MM.1S (cell line): Measurements from ENCODE around the gene AKTIP.

ENCODE experiments used
- DNase-seq: peaks from one replicate; pipeline ENCODE4 v3.0.0-alpha.2; 2015
- H2AFZ ChIP-seq: fragments of 300-600 bp; sonication (generic); 2 replicates; pipeline ENCODE4 v1.6.0; 2016; ENCODE audit warnings: antibody characterized with exemption, low read length
- H3F3A ChIP-seq: fragments of 300-600 bp; sonication (generic); 2 replicates; pipeline ENCODE4 v1.6.1; 2016; ENCODE audit warnings: mild to moderate bottlenecking, antibody characterized with exemption, low read length, moderate library complexity, mixed read lengths; ENCODE audit not compliant: insufficient read depth
- H3K27ac ChIP-seq: fragments of 300-600 bp; sonication (generic); 2 replicates; pipeline ENCODE4 v1.5.1; 2016; ENCODE audit warnings: mild to moderate bottlenecking, low read length
- H3K27me3 ChIP-seq: fragments of 300-600 bp; sonication (generic); replicated peaks from 2 replicates; pipeline ENCODE4 v1.6.0; 2016; ENCODE audit warnings: low read length; ENCODE audit not compliant: insufficient read depth
- H3K36me3 ChIP-seq: fragments of 300-600 bp; sonication (generic); replicated peaks from 2 replicates; pipeline ENCODE4 v1.6.1; 2016; ENCODE audit warnings: mild to moderate bottlenecking, low read length, mixed read lengths; ENCODE audit not compliant: insufficient read depth
- H3K4me1 ChIP-seq: fragments of 300-600 bp; sonication (generic); 2 replicates; pipeline ENCODE4 v1.6.1; 2016; ENCODE audit warnings: low read length, mixed read lengths
- H3K4me2 ChIP-seq: fragments of 300-600 bp; sonication (generic); 2 replicates; pipeline ENCODE4 v1.6.0; 2016; ENCODE audit warnings: low read depth, low read length
- H3K4me3 ChIP-seq: fragments of 300-600 bp; sonication (generic); 2 replicates; pipeline ENCODE4 v1.5.1; 2016; ENCODE audit warnings: low read length, mixed read lengths
- H3K79me2 ChIP-seq: fragments of 300-600 bp; sonication (generic); 2 replicates; pipeline ENCODE4 v1.6.1; 2016; ENCODE audit warnings: mixed run types, low read length, mixed read lengths
- H3K9ac ChIP-seq: fragments of 300-600 bp; sonication (generic); 2 replicates; pipeline ENCODE4 v1.6.1; 2016; ENCODE audit warnings: low read length, mixed read lengths
- H3K9me2 ChIP-seq: fragments of 300-600 bp; sonication (generic); replicated peaks from 2 replicates; pipeline ENCODE4 v1.6.1; 2016; ENCODE audit warnings: mild to moderate bottlenecking, low read length, mixed read lengths; ENCODE audit not compliant: insufficient read depth
- H3K9me3 ChIP-seq: fragments of 300-600 bp; sonication (generic); replicated peaks from 2 replicates; pipeline ENCODE4 v1.6.1; 2016; ENCODE audit warnings: mild to moderate bottlenecking, low read length, mixed read lengths; ENCODE audit not compliant: insufficient read depth
- H4K20me1 ChIP-seq: fragments of 300-600 bp; sonication (generic); 2 replicates; pipeline ENCODE4 v1.6.1; 2016; ENCODE audit warnings: mild to moderate bottlenecking, low read length, moderate library complexity, mixed read lengths; ENCODE audit not compliant: insufficient read depth
- EZH2 ChIP-seq: fragments of 300-600 bp; sonication (generic); optimal IDR thresholded peaks from 2 replicates; pipeline ENCODE3; 2017; ENCODE audit warnings: low read depth, mild to moderate bottlenecking, antibody characterized with exemption, low read length, mixed read lengths
- EZH2phosphoT487 ChIP-seq: fragments of 300-600 bp; sonication (generic); IDR thresholded peaks from 2 replicates; pipeline ENCODE4 v1.6.1; 2018; ENCODE audit warnings: antibody characterized with exemption, low read length
- TF ChIP-seq, protein P1 (sequence below): fragments of 300-600 bp; sonication (generic); IDR thresholded peaks from 2 replicates; pipeline ENCODE4 v1.5.1; 2016; ENCODE audit warnings: antibody characterized with exemption, low read length, mixed read lengths

Gene AKTIP

DNA sequence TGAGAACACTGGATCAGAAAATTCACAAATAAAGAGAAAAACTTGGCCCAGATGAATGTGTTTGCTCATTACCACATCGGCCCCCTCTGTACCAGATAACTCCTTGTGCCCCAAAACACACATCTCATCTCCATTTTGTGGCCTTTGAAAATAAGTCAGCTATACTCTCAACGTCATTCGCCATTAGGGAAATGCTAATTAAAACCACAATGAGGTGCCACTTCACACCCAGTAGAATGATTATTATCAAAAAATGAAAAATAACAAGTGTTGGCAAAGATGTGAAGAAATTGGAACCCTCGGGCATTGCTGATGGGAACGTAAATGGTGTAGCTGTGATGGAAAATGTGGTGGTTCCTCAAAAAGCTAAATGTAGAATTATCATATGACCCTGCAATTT, 34.6 kb upstream of the AKTIP start:
- H2AFZ ChIP-seq, result no peak overlapping the region
- H3K4me3 ChIP-seq, result no peak overlapping the region
- H3K9me3 ChIP-seq, result no peaks in the 10 kb centered on the region
- H3K79me2 ChIP-seq, result no peaks in the 10 kb centered on the region
- H3K36me3 ChIP-seq, result no peaks in the 10 kb centered on the region
- no peaks in the 10 kb centered on the region for H3K27me3 ChIP-seq
- H3F3A ChIP-seq, result no peaks in the 10 kb centered on the region
- H3K4me1 ChIP-seq, result no peaks in the 10 kb centered on the region
- no peak overlapping the region for H3K4me2 ChIP-seq
- TF ChIP-seq, protein P1, sequence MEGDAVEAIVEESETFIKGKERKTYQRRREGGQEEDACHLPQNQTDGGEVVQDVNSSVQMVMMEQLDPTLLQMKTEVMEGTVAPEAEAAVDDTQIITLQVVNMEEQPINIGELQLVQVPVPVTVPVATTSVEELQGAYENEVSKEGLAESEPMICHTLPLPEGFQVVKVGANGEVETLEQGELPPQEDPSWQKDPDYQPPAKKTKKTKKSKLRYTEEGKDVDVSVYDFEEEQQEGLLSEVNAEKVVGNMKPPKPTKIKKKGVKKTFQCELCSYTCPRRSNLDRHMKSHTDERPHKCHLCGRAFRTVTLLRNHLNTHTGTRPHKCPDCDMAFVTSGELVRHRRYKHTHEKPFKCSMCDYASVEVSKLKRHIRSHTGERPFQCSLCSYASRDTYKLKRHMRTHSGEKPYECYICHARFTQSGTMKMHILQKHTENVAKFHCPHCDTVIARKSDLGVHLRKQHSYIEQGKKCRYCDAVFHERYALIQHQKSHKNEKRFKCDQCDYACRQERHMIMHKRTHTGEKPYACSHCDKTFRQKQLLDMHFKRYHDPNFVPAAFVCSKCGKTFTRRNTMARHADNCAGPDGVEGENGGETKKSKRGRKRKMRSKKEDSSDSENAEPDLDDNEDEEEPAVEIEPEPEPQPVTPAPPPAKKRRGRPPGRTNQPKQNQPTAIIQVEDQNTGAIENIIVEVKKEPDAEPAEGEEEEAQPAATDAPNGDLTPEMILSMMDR, result no peak
- TF ChIP-seq EZH2, result no peak
- TF ChIP-seq EZH2phosphoT487, result no peak
- no peaks in the 10 kb centered on the region for H3K9me2 ChIP-seq
- no peak overlapping the region for H3K9ac ChIP-seq
- no peaks in the 10 kb centered on the region for H4K20me1 ChIP-seq
- no peak for DNase-seq
- H3K27ac ChIP-seq, result no peak overlapping the region

GRCh38 chr16:53534206-53534605, 31.2 kb upstream of the AKTIP start:
- Histone ChIP-seq H2AFZ (no peak overlapping the region), H3K4me2 (no peak overlapping the region), H3K9ac (no peak overlapping the region), H3K4me1 (no peaks in the 10 kb centered on the region), H3K9me2 (no peaks in the 10 kb centered on the region), H3K9me3 (no peaks in the 10 kb centered on the region), H3K79me2 (no peaks in the 10 kb centered on the region), H3K27ac (no peak overlapping the region), H3K27me3 (no peaks in the 10 kb centered on the region), H3K4me3 (no peak overlapping the region), H3K36me3 (no peaks in the 10 kb centered on the region), H4K20me1 (no peaks in the 10 kb centered on the region), H3F3A (no peaks in the 10 kb centered on the region)
- no peak for DNase-seq
- TF ChIP-seq, protein P1, result no peak
- no peak for TF ChIP-seq EZH2phosphoT487
- no peak for TF ChIP-seq EZH2

DNA sequence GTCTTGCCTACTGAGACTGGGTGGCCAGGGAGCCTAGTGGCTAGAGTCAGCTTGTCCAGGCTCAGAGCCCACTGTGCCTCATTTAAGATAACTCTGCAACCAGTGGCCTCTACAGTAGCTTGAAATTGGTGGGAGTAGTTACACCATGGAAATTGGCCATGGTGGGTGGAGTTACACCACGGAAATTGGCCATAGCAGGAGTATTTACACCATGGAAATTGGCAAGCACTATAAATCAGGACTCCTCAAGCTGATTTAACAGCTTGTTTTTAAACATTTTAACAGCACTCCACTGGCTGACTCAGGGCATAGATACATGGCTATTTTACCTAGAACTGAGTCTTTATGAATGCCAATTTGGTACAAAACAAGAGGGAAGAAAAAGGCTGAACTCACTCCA, 27.7 kb upstream of the AKTIP start:
- no peaks in the 10 kb centered on the region for H3K79me2 ChIP-seq
- TF ChIP-seq EZH2 (no peak), EZH2phosphoT487 (no peak)
- TF ChIP-seq, protein P1, result no peak
- no peaks in the 10 kb centered on the region for H3K9me3 ChIP-seq
- no peaks in the 10 kb centered on the region for H4K20me1 ChIP-seq
- H3K4me2 ChIP-seq, result no peak overlapping the region
- no peaks in the 10 kb centered on the region for H3K9me2 ChIP-seq
- DNase-seq, result no peak
- no peaks in the 10 kb centered on the region for H3F3A ChIP-seq
- no peak overlapping the region for H2AFZ ChIP-seq
- no peak overlapping the region for H3K27ac ChIP-seq
- H3K36me3 ChIP-seq, result no peaks in the 10 kb centered on the region
- no peaks in the 10 kb centered on the region for H3K4me1 ChIP-seq
- no peak overlapping the region for H3K9ac ChIP-seq
- H3K27me3 ChIP-seq, result no peaks in the 10 kb centered on the region
- H3K4me3 ChIP-seq, result no peak overlapping the region
